RPMI8226 (cell line): ENCODE measurements around the gene MTIF3.
A peak's percentile ranks its signal among the peaks of the same experiment; 100 is the strongest.
"Not testable (repeated sequence)": the region's sequence is repeated elsewhere in the genome, so short reads cannot be mapped to it uniquely, and the experiment has no call there.

Source experiments
- DNase-seq: peaks from one replicate; pipeline ENCODE4 v3.0.0-alpha.2; 2015

Gene MTIF3

DNA sequence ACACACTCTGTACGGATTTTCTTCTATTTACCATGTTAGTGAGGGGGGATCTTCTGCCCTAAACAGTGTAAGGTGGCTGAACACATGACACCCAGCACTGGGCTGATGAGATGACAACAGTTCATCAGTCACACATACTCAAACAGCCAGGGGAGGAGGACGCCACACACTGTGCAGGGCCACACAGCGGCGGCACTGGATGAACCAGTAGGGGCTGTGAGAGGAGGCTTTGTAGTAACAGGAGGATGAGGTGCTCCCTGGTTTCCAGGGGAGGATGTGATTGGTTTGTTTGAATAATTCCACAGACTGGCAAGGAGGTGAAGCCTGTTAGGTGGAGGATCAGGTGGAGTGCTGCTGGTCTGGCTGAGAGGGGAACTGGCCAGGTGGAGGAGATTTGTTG lies 42.3 kb downstream of the MTIF3 start:
- DNase-seq = no peak

DNA sequence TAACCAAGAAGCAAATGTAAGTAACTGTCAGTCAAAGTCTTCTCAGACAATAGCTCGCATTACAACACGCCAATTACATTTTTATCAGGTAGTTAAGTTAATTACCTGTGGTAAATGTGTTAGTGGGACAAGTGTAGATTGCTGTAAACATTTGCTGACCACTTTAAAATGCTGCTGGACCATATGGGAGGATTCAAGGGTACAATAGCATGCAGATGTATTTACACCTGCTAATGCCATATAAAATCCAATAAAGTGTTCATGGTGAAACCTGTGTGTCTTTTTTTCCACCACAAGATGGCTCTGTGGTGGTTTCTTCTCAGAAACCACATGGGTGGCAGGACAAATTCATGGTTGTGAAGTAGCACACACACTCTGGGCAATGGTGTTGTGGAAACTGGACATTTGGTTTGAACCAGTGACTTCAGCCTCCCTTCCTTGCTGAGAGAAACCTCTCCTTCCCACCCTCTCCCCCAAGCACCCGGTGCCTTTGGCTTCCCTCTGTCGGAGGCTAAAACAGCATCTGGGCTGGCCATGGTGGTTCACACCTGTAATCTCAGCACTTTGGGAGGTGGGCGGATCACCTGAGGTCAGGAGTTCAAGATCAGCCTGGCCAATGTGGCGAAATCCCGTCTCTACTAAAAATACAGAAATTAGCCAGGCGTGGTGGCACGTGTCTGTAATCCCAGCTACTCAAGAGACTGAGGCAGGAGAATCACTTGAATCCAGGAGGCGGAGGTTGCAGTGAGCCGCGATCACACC lies 44.0 kb downstream of the MTIF3 start:
- peak; percentile 59 for DNase-seq

DNA sequence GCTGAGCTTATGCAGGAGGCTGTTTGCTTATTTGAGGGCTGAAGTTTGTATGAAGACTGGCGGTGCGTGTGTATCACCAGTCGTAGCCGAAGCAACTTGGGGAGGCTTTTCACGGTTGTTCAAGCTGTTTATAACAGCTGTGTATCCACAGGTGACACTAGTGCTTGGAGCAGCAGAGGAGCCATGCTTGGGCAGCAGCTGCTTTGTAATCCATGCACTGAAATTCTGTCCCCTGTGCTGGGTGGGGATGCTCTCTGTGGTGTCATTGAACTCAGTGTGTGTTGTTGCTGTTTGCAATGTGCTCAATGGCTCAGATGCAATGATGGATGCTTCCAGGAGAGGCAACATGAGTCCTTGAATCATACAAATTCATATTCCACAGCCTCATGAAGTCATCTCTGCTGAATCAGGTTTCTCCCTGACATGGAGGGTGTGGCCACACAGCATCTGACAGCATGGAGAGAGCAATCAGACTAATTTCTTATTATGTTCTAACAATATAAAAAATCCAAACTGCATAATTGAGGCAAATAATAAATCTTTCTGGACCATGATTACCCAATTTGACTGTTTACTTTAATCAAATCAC lies 44.7 kb downstream of the MTIF3 start:
- DNase-seq = no peak

DNA sequence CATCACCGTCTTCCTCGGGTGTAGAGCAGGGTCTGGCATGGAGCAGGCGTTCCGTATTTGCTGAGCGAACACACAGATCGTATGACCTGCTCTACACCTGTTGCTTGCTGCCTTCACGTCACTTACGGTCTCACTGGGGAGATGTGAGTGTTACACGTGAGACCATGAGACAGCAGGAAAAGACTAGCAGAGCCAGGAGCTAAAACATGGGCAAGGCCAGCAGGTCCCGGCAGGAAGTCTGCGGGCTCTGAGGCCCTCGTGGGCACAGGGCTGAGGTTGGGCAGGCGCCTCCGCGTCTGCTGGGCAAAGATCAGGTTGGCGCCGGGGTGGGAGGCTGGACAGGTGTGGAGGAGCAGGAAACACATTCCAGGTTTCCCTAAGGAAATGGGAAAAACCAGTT lies 45.7 kb downstream of the MTIF3 start:
- no peak for DNase-seq

DNA sequence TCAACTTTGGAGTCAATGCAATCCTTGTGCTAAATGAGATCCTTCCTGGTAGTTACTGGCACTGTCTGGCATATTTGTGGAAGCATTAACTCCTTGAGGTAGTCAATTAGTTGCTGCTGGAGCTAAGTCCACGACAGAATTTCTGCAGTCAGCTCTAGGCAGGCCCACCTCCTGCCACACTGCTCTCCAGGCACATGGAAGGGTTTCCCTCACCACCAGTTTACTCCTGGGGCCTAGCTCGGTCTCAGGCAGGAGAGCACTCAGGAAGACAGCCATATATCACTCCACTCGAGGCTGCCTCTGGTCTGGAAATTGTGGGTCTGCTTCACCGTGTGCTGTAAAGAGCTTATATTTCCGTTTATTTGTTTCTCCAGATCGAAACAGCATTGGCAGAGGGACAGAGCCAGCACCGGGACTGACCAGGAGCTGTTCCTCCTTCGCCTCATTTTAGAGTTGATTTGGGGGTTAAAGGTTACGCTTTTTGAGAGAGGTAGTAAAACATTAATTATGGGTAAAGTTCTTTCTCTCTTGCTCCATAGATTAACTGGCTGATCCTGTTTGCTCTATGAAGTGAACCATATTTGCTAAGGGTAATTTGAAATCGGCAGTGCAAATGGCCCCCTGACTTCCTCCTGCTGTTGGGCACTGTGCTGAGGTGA lies 46.5 kb downstream of the MTIF3 start:
- no peak for DNase-seq

DNA sequence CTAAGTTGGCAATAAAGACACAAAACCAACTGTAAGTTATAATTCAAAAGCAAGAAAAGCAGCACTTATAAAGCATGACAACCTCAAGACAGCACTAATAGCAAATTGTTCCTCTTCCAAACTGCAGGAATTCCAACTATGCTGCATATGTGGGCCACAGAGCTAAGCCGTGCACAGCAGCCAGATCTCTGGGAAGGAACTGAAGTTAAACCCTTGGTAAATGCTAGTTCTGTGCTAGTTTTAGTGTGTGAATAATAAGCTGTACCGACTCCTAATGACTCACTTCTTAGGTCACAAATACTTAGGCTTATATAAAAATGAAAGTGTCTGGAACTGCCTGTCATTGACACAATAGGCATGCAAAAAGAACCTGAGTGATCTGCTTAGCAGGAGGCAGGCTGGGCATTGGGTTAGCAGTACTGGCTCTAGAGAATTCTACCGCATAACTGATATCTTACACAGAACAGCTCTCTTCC lies 47.1 kb downstream of the MTIF3 start:
- no peak for DNase-seq

DNA sequence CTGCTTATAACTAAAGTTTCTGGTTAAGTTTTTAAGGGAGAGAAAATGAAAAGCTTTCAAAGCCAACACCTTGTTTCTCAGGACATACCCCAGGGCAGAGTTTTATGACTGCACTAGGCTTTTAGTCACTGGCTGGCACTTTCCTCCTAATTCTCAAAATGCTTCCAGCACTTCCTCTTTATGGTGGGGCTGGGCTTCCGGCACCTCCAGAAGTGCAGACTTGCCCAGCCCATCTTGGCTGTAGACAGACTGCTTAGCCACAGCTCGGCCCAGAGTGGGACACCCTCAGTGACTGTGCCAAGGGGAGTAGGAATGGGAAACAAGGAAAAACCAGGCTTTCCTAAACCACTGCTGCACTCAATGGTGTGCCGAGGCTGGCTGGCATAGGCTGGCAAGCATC lies 49.2 kb downstream of the MTIF3 start:
- peak; percentile 35 for DNase-seq

DNA sequence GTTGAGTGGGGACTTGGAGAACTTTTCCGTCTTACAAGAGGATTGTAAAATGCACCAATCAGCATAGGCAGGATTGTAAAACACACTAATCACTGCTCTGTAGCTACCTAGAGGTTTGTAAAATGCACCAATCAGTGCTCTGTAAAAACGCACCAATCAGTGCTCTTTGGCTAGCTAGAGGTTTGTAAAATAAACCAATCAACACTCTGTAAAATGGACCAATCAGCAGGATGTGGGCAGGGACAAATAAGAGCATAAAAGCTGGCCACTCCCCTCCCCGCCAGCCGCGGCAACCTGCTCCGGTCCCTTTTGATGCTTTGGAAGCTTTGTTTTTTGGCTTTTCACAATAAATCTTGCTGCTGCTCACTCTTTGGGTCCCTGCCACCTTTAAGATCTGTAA lies 50.0 kb downstream of the MTIF3 start:
- not testable (repeated sequence) for DNase-seq

DNA sequence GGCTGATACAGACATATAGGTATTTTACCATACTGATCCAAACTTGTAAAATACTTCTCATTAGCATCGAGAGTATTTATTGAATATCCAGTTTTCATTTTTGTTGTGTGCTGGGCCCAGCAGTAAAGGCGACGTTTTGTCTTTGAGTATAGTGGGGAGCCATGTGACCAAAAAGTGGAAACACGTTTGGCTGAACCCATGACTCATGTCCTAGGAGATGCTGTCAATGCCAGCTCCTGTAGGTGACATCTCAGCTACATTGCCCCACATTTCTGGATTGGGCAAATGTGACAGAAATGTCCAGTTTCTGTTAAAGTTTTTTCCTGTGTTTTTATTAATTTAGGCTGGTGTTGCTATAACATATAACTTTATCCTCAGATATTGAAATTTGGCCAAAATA lies 52.0 kb downstream of the MTIF3 start:
- DNase-seq = no peak

DNA sequence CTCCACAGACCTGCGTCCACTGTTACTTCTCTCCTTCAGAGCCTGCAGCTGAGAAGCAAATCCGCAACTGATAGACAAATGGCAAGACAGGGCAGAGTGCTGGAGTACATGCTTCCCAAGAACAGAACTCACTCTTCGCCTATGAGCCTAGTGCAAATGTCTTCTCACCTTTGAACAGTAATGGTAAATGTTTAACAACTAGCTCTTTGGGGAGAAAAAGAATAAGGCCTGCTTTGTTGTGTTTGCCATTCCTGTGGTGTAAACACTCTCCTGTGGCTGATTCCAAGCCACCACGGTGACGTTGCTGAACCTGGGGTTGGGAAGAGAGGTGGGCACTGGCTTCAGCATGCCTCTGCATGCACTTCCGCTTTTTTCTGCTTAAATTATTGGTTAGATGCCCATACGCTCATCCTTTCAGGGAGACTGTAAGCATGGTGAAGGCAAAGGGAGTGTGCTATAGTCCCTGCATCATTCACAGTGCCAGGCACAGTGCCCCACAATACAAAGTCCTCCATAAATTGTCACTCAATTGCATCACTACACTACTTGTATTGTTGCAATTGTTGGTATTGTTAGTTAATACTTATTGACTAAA lies 54.0 kb downstream of the MTIF3 start:
- no peak for DNase-seq

DNA sequence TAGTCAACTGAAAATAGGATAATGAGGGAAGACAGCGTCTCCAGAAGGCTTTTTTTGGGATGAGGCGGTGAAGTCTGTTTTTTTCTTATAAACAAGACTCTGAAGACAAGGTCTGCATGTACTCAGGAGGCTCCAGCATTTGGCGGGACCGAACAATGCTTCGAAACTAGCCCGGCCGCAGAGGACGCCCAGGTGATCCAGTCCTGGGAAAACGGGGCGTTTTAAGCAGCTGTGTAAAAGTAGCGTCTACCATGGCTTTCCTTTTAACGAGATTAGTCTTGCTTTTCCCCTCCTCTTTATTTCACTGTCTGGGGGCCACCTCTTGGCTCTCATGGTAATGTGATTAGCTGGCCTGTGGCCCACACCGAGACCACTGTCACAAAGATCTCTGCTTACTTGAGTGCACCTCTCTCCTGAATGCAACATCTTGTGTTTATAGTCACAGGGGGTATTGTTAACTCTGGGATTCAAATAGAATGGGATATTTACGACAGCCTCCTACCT lies 55.3 kb downstream of the MTIF3 start:
- no peak for DNase-seq

DNA sequence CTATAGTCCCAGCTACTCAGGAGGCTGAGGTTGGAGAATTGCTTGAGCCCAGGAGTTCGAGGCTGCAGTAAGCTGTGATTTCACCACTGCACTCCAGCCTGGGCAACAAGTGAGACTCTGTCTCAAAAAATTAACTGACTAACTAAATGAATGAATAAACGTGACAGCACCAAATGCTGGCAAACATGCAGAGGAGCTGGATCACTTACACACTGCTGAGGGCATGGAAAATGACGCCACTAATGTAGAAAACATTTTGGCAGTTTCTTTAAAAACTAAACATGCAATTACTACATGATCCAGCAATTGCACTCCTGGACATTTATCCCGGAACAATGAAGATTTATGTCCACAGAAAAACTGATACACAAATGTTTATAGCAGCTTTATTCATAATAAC lies 57.3 kb downstream of the MTIF3 start:
- no peak for DNase-seq

DNA sequence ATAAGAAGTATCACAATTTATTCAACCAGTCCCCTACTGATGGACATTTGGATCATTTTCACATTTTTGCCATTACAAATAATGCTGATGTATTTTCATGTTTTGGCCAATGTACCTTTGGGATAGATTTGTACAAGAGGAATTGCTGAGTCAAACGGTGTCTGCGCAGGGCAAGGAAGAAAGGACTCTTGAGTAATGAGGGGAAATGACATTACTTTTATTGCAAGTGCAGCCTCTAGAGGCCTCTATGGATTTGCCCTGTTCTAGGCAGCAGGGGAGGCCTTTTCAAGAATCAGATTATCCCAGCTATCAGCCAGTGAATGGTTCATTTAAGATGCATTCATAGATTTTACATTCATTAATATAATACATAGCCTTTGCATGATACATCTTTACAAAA lies 58.9 kb downstream of the MTIF3 start:
- DNase-seq = no peak

DNA sequence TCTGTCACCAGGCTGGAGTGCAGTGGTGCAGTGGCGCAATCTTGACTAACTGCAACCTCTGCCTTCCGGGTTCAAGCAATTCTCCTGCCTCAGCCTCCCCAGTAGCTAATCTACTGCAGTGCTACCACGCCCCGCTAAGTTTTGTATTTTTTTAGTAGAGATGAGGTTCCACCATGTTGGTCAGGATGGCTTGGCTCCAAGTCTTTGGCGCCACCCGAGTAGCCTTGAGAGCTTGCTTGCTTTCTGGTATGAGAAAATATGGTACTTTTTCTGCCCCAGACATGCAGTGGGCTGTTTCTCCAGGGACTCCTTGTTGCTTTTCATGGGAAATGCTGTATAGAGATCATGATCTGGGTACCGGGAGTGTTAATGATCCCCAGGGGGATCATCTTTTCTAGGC lies 60.5 kb downstream of the MTIF3 start:
- DNase-seq = no peak

DNA sequence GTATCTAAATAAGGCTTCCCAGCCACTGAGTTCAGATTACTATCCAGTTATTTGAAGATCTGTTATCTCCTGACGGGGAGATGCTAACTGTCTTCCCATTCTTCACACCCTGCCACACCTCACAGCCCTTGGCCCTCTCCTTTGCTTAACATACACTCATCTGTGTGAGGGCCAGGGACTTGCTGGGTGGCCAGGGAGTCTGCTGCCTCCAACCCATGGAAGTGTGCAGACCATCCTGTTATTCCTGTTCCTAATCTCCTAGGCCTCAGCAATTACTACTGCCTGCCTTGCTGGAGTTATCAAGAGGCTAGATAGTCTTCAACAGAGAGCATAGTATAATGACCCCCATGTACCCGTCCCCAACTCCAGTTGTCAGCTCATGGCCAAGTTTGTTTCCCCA lies 62.1 kb downstream of the MTIF3 start:
- DNase-seq = no peak
